Activated CD4-positive, alpha-beta T cell treated with anti-CD3 and anti-CD28 coated beads, Interleukin-2, amount 50 U/mL, for 24 hours (primary cell): ENCODE measurements around the gene SMIM36.
"Not testable (repeated sequence)": the region's sequence is repeated elsewhere in the genome, so short reads cannot be mapped to it uniquely, and the experiment has no call there.

Source experiments
- DNase-seq, 2 donors: peaks; one replicate each; pipeline ENCODE4 v3.0.0-alpha.2; 2020; ENCODE audit warnings: low read depth in 1 of 2, low spot score in 1 of 2

SMIM36 gene

GRCh38 chr17:55436224-55437158 lies 74.8 kb downstream of the SMIM36 start:
- DNase-seq: no peak

GRCh38 chr17:55435408-55435807 lies 75.8 kb downstream of the SMIM36 start:
- DNase-seq: no peak

GRCh38 chr17:55434721-55435120 lies 76.5 kb downstream of the SMIM36 start:
- no peak for DNase-seq

- DNase-seq: no peak
Observed at GRCh38 chr17:55433629-55434422, 77.4 kb downstream of the SMIM36 start.

GRCh38 chr17:55433029-55433628 lies 78.1 kb downstream of the SMIM36 start:
- no peak for DNase-seq

GRCh38 chr17:55432358-55433028 lies 78.8 kb downstream of the SMIM36 start:
- no peak for DNase-seq

- DNase-seq: not testable (repeated sequence)
Observed at GRCh38 chr17:55431914-55432313, 79.3 kb downstream of the SMIM36 start.

- no peak for DNase-seq
Observed at GRCh38 chr17:55430541-55431288, 80.5 kb downstream of the SMIM36 start.

- no peak for DNase-seq
Observed at GRCh38 chr17:55427587-55427882, 83.7 kb downstream of the SMIM36 start.

GRCh38 chr17:55426851-55427586 lies 84.2 kb downstream of the SMIM36 start:
- DNase-seq: no peak

GRCh38 chr17:55424893-55425540 lies 86.2 kb downstream of the SMIM36 start:
- DNase-seq: no peak

- no peak for DNase-seq
Observed at GRCh38 chr17:55423535-55423934, 87.7 kb downstream of the SMIM36 start.

GRCh38 chr17:55422828-55423164 lies 88.5 kb downstream of the SMIM36 start:
- not testable (repeated sequence) for DNase-seq

GRCh38 chr17:55421179-55421934 lies 89.9 kb downstream of the SMIM36 start, which contains the start of gene MMD:
Gene MMD (minus strand): TSS chr17:55421835. CDS start chr17:55421695, 140 bp downstream.
- DNase-seq: peak; percentile 4 to 6

GRCh38 chr17:55420776-55421178 lies 90.5 kb downstream of the SMIM36 start:
- DNase-seq: peak; percentile 4 to 12

- peak in 1 of 2 donors; percentile 4 for DNase-seq
Observed at GRCh38 chr17:55420067-55420775, 91.0 kb downstream of the SMIM36 start.

GRCh38 chr17:55418369-55419268 lies 92.6 kb downstream of the SMIM36 start:
- no peak for DNase-seq
